AG08396 (cell line): Measurements from ENCODE around the gene ARHGAP22.

Source experiments
- DNase-seq: peaks from one replicate; pipeline ENCODE4 v3.0.0; 2012; ENCODE audit warnings: low spot score, mixed read lengths

The ARHGAP22 gene

GRCh38 chr10:48552946-48553564 is 51.8 kb downstream of the ARHGAP22 start:
- no peak for DNase-seq

DNA sequence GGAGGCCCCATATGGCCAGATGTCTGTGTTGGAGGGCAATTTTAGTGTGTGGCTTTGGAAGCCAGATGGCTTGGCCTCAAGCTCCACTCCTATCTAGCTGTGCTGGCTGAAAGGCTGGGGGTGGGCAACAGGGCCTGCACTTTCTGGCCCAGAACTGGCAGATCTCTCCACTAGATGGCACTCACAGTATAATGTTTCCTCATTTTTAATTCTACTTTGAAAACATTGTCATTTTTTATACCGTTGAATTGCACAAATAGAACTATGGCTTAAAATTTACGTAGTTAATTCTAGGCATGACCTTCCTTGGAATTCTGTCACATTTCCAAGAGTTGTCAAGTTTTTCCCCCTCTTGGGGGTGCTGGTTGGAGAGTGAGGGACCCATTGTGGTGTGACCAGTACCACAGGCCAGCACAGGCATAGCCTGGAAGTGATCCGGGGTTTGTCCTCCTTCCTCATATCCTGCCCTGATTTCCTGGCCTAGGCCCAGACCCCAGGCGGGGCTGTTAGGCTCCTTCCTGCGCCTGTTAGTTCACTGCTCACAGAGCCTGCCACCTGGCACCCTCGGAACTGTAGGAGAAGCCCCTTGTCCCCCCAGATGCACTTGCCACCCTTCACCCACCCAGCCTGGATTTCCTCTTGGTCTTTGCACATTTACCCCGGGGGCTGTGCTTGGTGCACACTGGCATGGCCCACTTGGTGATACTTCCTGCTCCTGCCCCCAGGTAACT is 52.8 kb downstream of the ARHGAP22 start:
- peak; percentile 65 for DNase-seq

- no peak for DNase-seq
These were observed 53.9 kb downstream of the ARHGAP22 start for GRCh38 chr10:48550977-48551376.

GRCh38 chr10:48550071-48550691 is 54.7 kb downstream of the ARHGAP22 start:
- no peak for DNase-seq

DNA sequence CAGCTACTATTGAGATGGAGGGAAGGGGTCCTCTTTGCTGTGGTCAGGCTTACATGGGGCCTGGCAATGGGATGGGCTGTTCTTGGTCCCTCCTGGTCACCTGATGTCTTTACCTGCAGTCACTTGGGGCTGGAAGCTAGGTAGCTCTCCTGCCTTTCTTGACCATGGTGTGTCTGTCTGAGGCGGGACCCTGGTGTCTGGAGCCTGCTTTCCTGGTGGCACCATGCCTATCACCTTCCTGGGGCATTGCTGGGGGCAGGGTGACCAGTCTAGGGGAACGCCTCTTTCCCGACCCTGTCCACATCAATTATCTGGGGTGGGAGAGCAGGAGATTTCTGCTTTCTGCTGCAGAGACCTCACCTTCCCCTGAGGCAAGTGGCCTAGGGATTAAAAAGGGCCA is 55.6 kb downstream of the ARHGAP22 start:
- DNase-seq: no peak

DNA sequence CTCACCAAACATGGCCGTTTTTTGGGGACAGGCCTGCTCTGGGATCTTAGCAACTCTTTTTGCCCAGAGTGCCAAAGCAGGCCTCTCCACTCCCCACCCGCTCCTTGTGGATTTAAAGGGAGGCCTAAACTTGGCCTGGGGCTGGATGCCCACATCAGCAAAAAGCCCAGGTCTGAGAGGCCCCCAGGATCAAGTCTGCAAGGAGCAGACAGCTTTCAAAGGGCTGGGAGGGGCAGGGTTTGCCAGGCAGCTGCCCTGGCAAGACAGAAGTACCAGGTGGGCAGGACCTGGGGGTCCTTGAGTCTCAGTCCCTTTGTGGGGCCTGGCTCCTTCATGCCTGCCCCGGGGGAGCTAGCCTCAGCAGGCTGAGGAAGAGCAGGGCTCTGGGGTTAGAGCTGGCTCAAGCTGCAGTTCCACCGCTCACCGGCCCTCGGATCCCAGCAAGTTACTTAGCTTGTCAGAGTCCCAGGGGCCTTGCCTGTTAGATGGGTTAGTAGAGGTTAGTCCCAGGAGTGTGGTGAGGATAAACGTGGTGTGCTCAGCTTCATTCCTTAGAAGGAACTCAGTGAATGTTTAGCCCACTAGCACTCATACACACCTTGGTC is 56.2 kb downstream of the ARHGAP22 start:
- DNase-seq: no peak

DNA sequence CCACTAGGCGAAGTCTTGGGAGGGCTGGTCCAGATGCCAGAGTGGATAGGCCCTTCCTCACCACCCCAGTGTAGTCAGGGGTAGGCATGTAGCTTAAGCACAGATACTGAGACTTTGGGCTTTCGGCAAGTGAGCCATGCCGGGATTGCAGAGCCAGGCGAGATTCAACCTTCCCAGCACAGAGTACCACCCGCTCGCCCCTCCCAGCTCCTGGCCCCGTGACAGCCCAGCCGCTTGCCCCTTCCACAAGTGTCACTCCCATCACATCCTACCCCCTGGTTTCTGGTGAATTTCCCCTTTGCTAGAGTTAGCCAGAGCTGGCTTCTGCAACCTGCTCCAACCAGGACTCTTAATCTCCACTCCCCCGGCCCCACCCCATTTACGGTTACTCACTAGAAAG is 56.9 kb downstream of the ARHGAP22 start:
- no peak for DNase-seq

DNA sequence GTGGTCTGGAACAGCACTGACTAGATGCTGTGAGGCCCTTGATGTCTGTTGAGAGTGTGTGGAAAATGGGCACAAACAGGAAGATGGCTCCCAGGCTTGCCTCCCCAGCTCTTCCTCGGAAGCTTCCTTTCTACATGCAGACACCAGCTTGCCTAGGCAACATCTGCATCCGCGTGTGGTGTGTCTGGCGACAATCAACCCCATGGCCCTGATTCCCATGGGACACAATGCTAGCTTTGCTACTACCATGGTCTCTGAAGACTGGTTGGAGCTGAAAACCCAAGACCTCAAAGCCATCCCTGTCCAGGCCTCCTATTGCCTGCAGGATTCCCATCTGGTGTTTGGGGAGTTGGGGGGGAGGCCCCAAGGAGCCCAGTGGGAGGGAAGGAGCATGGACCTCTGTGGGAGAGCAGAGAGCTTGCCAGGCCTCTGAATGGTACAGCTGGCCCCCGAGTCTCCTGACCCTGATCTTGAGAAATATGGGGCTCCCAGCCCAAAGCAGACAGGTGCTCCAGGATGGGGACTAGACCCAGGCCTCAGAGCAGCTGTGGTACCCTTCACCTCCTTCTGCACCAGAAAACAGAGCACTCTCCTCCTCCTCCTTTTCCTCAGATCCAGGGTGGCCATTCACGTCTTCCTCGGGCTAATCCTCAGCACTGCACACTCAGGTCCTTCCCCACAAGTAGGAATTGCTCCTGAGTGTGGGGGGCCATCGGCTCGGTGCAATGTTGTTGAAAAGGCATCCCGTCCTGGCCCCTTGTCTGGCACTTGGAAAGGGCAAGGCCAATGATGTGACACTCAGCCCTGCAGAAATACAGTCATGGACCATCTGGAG is 57.6 kb downstream of the ARHGAP22 start:
- DNase-seq: no peak

GRCh38 chr10:48545462-48546145 is 59.3 kb downstream of the ARHGAP22 start:
- no peak for DNase-seq

GRCh38 chr10:48543182-48543844 is 61.6 kb downstream of the ARHGAP22 start:
- no peak for DNase-seq

DNA sequence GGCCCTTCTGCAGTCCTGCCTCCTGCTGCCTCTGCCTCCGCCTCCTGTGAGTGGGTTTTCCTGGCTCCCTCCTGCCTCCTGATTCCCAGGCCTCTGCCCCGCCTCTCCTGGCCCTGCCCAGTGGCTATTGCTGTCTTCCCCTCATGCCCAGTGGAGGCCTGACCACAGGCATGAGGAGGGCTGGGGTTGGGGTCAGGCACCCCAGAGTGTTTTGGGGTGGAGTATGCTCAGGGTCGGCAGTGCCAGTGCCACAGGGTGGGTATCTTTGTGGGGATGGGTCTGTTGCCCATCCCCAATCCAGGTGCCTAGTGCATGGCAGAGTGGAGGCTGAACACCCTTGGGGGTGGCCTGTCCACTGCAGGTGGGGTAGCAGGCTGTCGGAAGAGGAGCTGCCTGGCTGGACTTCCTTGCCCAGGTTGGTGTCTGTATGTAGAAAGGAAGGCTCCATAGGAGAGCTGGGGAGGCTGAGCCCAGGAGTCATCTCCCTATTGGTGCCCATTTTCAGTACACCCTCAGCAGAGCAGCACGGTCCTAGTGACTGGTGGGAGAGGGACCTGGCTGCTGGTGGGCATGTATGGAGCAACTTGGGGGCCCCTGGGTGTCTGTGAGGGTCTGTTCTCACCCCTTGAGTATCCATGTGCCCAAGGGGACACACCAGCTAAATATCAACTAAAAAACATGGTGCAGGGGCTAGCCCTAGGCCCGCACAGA is 62.2 kb downstream of the ARHGAP22 start:
- DNase-seq: no peak

GRCh38 chr10:48541144-48541795 is 63.6 kb downstream of the ARHGAP22 start:
- DNase-seq: no peak

GRCh38 chr10:48538611-48539010 is 66.3 kb downstream of the ARHGAP22 start:
- no peak for DNase-seq

GRCh38 chr10:48536916-48537890 is 67.7 kb downstream of the ARHGAP22 start:
- no peak for DNase-seq

GRCh38 chr10:48536156-48536500 is 68.7 kb downstream of the ARHGAP22 start:
- no peak for DNase-seq

DNA sequence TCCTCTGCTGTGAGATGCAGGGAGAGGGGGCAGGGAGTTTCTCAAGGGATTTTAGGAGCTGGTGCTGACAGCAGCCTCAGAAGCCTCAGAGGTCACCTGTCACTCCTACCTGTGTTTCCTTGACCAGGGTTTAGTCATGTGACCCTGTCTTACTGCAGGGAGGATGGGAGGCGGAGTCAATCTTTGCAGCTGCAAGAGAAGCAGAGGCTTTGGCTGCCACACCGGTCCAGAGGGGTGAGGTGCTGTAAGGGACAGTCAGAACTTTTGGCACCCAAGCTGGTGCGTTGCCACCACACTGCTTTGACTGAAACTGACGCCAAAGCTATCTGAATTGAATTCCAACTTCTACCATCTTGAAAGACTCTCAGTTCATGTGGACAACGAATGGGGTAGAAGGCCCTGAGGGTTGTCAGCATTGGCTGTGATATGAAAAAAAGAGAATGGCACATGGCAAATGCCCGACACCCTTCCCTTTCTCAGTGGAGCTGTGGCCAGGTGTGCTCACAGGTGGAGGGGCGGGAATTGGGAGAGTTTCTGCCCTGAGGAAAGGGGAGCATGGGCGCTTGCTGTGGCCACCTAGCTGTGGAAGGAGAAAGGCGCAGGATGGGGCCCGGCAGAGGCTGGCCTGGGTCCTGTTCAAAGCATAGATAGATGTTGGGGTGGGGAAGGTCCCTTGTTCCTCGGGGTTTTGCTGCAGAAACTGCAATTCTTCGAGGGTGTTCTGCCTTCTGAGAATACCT is 69.3 kb downstream of the ARHGAP22 start:
- DNase-seq: no peak

- peak; percentile 59 for DNase-seq
These were observed 70.7 kb downstream of the ARHGAP22 start for GRCh38 chr10:48533951-48534720.
